Muscle of leg (tissue), 11 donors: ENCODE results near the gene KCNAB1. TPM values are rescaled to one million over a fixed set of nuclear protein-coding genes. Genes with fewer than 3 reads are reported as not detected.
A peak's percentile ranks its signal among the peaks of the same experiment; 100 is the strongest.

Experiments used
- DNase-seq: peaks from one replicate; pipeline ENCODE4 v3.0.0; 2013
- H3K27ac ChIP-seq: one replicate; pipeline ENCODE4 v1.5.1; 2013; ENCODE audit warnings: mild to moderate bottlenecking, low read length, control low read depth
- H3K27me3 ChIP-seq: one replicate; pipeline ENCODE4 v1.6.1; 2013; ENCODE audit warnings: low read length; ENCODE audit not compliant: control insufficient read depth, insufficient read depth
- H3K36me3 ChIP-seq: one replicate; pipeline ENCODE4 v1.6.1; 2013; ENCODE audit warnings: low read length; ENCODE audit not compliant: control insufficient read depth, insufficient read depth
- H3K4me1 ChIP-seq: one replicate; pipeline ENCODE4 v1.6.1; 2013; ENCODE audit warnings: low read length; ENCODE audit not compliant: control insufficient read depth, insufficient read depth
- H3K4me3 ChIP-seq: one replicate; pipeline ENCODE4 v1.5.1; 2013; ENCODE audit warnings: low read length, control low read depth
- H3K9me3 ChIP-seq: replicated peaks from 2 replicates; pipeline ENCODE4 v1.6.1; 2013; ENCODE audit warnings: low read depth, low read length; ENCODE audit not compliant: control insufficient read depth
- WGBS: methylation state at CpG from one replicate; pipeline ENCODE4 v1.1.5; 2013; ENCODE audit warnings: missing lambda C conversion rate; ENCODE audit not compliant: insufficient coverage; 5-methylcytosine and 5-hydroxymethylcytosine counted together
- polyA plus RNA-seq, 8 donors: library from polyadenylated mRNA; unstranded; fragments of 120-200 nt; gene quantifications; one replicate each; pipeline versions ENCODE4 v1.2.1 to v1.2.3, GENCODE V29; 2013; ENCODE audit warnings: inconsistent platforms in 1 of 8, low replicate concordance in 1 of 8; ENCODE audit not compliant: insufficient read length in 8 of 8, insufficient read depth in 1 of 8
- total RNA-seq: library from RNA; stranded (reverse); fragments of 120-200 nt; gene quantifications from one replicate; pipeline ENCODE4 v1.2.4, GENCODE V29; 2013

Gene KCNAB1
- total and polyA plus RNA-seq, 9 donors = 4.3 to 8.4 (median 5.0) TPM

DNA sequence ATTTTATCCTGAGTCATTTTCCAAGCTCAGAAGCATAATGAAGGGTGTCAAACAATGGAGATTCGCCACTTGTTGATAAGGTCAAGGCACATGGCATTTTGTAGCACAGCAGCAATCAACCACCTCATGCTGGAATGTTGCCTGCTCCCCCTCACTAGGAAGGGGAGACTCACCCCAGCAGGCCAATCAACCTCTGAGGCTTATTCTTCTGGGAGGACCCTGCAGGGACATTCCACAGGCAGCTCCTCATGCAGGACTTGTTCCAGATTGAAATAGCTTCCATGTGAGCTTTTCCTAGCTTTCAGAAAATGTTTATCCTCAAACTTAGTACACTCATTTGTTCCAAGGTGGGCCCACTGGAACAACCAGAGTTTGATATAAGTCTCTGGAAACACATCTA is 356.9 kb downstream of the KCNAB1 start:
- Histone ChIP-seq H3K27ac (no peak overlapping the region), H3K4me3 (no peak overlapping the region), H3K27me3 (no peaks in the 10 kb centered on the region), H3K36me3 (no peaks in the 10 kb centered on the region), H3K4me1 (no peaks in the 10 kb centered on the region), H3K9me3 (no peaks in the 10 kb centered on the region)
- DNase-seq = peak; percentile 74
- WGBS = 63% methylated on average over 1 of the region's 1 CpG

DNA sequence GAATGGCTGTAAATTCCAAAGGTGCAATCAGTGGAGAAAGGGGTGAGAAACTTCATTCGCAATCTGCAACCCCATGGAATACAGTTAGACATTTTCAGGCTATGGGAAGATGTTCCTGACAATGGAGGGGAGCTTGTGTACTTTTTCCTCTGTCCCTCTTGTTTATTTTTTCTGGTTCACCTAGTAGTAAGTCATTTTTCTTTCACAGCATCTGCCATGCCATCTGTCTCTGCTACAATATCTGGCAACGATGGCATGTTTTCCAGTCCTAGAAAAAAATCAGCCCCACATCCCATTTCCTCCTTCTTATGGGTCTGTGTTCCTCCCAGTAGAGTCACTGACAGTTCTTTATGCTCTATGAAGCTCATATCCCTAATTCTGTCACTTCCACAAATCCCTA is 358.5 kb downstream of the KCNAB1 start:
- Histone ChIP-seq H3K27me3 (no peaks in the 10 kb centered on the region), H3K27ac (no peak overlapping the region), H3K4me3 (no peak overlapping the region), H3K36me3 (no peaks in the 10 kb centered on the region), H3K9me3 (no peaks in the 10 kb centered on the region), H3K4me1 (no peaks in the 10 kb centered on the region)
- no peak for DNase-seq
- 86% methylated on average over 1 of the region's 2 CpGs for WGBS

DNA sequence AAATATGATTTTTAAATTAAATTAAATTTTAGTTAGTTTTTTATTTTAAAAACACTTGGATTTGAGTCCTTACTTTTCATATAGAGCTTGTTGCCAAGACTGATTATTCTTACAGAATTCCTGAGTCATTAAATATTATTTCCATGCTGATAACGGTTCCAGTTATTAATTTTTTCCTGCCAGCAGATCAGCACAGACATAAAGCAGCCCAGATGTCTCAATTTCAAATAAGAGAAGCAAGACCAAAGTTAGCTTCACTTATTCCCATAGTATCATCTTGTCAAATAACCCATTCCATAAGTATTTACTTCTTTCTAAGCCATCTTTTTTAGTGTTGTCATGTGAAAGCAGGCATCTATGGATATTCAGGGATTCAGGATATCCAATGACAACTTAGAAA is 359.2 kb downstream of the KCNAB1 start:
- Histone ChIP-seq H3K4me1 (peaks cover 3% of the 10 kb centered on the region), H3K9me3 (no peaks in the 10 kb centered on the region), H3K4me3 (no peak overlapping the region), H3K27me3 (no peaks in the 10 kb centered on the region), H3K36me3 (no peaks in the 10 kb centered on the region), H3K27ac (no peak overlapping the region)
- peak; percentile 46 for DNase-seq
- 33% methylated on average over 1 of the region's 1 CpG for WGBS

DNA sequence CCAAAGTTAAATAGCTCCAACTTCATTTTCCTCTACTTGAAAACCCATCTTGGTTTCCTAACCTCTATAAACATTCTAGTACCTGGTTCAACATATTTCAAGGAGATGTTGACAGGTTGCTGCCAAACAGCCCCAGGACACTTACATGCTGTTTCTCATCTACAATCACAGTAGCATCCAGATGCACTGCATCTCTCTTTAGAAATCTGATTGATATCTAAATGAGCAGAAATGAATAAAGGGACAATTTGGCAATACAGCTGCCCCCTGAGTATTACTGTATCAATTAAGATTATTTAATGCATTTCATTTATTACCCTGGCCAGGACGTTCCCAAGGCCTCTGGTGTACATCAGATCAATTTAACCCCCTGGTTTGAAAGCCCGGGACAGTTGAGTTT is 360.6 kb downstream of the KCNAB1 start:
- H3K27ac ChIP-seq = no peak overlapping the region
- no peak for DNase-seq
- no peaks in the 10 kb centered on the region for H3K36me3 ChIP-seq
- no peaks in the 10 kb centered on the region for H3K27me3 ChIP-seq
- no peak overlapping the region for H3K4me3 ChIP-seq
- no CpG with 5 or more reads among the region's 2 CpGs for WGBS
- no peaks in the 10 kb centered on the region for H3K9me3 ChIP-seq
- peaks cover 3% of the 10 kb centered on the region for H3K4me1 ChIP-seq

DNA sequence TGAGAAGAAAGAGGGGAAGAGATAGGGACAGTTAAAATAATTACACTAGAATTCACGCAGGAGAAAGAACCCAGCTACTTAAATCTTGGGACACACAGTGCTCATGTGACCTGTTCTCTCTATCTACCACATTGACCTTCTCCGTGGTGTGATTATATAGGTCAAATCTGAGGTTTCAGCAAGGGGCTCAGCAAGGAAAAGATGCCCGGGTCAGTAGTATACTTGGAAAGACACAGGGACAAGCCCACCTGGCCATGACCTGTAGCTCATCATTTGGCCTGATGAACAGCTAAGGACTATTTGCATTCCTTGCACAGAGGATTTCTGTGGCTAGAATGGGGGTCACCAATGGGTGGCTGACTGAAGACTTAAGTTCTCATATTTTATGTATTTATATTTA is 362.6 kb downstream of the KCNAB1 start:
- Histone ChIP-seq H3K36me3 (no peaks in the 10 kb centered on the region), H3K4me1 (peaks cover 3% of the 10 kb centered on the region), H3K27ac (no peak overlapping the region), H3K27me3 (no peaks in the 10 kb centered on the region), H3K9me3 (no peaks in the 10 kb centered on the region), H3K4me3 (no peak overlapping the region)
- WGBS = 100% methylated on average over 1 of the region's 3 CpGs
- DNase-seq = no peak

DNA sequence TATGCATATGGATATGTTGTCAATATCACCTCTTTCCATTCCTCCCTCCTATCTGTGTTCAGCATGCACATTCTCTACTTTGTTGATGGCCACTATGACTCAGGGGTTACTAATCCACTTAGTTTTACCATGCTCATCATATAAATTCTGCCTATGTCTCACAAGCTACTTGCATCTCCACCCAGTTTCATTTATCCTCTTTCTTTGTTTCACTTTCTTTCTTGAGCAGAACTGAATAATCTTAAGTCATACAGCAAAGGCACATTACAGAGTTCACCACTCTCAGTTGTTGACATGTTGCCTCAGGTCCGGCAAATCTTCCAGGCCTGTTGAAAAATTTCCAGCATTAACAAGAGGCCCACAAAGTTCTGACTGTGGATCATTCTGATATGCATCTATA is 363.0 kb downstream of the KCNAB1 start:
- no peaks in the 10 kb centered on the region for H3K27me3 ChIP-seq
- WGBS = 88% methylated on average over 1 of the region's 1 CpG
- no peaks in the 10 kb centered on the region for H3K9me3 ChIP-seq
- DNase-seq = peak; percentile 38
- H3K4me1 ChIP-seq = peaks cover 3% of the 10 kb centered on the region
- no peaks in the 10 kb centered on the region for H3K36me3 ChIP-seq
- H3K27ac ChIP-seq = no peak overlapping the region
- no peak overlapping the region for H3K4me3 ChIP-seq

DNA sequence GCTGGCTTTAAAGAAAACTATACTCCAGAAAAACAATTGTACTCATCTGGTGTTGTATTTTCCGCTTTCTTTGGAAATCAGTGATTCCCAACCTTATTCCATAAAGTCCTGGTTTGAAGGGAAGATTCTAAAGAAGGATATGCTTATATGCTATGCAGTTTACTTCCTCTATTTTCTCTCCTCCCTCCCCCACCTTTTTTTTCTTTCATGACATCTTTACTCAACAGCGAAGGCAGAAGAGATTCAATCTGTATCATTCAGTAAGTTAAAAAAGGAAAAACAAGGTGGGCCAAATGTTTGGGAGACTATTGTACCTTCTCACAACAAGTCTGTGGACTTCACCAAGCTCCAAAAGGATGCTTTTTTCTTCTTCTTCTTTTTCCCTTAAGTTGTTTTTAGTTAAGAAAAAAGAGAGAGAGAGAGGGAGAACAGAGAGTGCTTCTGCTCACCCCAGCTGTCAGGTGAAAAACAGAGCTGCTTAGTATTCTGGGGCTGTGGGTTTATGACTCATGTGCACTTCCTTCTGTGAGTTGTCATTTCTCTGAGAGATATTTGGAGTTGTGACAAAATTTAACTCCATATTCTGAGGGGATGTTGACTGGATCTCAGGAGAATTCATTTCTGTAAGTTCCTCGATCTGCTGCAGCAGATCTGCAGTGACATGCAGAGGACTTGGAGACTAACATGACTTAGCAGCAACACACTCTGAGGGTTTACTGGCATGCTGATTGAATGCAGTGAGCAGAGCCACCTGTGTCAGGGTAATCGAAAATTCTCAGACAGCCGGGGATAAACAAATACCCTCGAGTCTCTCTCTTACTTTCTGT is 363.8 kb downstream of the KCNAB1 start:
- Histone ChIP-seq H3K27me3 (no peaks in the 10 kb centered on the region), H3K36me3 (no peaks in the 10 kb centered on the region), H3K4me3 (no peak overlapping the region), H3K27ac (no peak overlapping the region), H3K4me1 (peaks cover 3% of the 10 kb centered on the region), H3K9me3 (no peaks in the 10 kb centered on the region)
- no CpG with 5 or more reads among the region's 6 CpGs for WGBS
- peak; percentile 69 for DNase-seq

DNA sequence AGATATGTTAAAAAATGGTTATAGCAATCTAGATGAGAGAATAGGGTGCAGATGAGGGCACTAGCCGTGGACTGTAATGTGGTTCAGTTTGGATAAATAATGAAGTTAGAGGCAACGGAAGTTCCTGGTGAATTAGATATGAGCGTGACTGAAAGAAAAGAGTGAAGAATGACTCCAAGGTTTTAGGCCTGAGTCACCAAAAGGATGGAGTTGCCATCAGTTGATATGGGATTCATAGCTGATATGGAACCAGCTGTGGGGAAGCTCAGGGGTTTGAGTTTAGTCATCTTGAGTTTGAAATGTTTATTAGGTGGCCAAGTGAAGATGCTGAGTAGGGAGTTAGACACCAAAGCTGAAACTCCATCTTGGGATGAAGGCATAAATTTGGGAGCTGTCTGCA is 368.4 kb downstream of the KCNAB1 start:
- Histone ChIP-seq H3K4me1 (peaks cover 3% of the 10 kb centered on the region), H3K9me3 (no peaks in the 10 kb centered on the region), H3K4me3 (no peak overlapping the region), H3K27ac (no peak overlapping the region), H3K27me3 (no peaks in the 10 kb centered on the region), H3K36me3 (no peaks in the 10 kb centered on the region)
- DNase-seq = no peak
- WGBS = 94% methylated on average over 3 of the region's 3 CpGs

DNA sequence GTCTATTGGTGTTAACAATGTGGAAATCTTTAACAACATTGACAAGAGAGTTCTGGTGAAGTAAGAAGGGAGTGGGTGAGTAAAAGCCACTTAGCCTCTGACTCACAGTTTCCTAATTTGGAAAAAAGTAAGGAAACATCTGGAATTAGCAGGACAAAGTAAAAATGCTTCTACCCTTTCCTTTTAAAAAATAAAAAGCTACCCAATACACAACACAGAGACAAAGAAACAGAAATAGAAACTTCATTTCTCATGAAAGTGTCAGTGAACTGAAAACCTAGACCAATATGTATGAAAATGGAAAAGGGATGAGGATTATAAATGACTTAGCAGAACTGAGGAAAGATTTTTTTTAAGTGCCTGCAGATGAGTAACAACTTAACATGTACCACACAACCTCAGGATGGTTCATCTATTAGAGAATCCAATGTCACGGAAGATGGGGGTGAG is 369.1 kb downstream of the KCNAB1 start:
- no CpG with 5 or more reads among the region's 1 CpG for WGBS
- H3K36me3 ChIP-seq = no peaks in the 10 kb centered on the region
- no peak overlapping the region for H3K4me3 ChIP-seq
- H3K4me1 ChIP-seq = peaks cover under 1% of the 10 kb centered on the region
- H3K27ac ChIP-seq = no peak overlapping the region
- peak; percentile 50 for DNase-seq
- no peaks in the 10 kb centered on the region for H3K9me3 ChIP-seq
- no peaks in the 10 kb centered on the region for H3K27me3 ChIP-seq

DNA sequence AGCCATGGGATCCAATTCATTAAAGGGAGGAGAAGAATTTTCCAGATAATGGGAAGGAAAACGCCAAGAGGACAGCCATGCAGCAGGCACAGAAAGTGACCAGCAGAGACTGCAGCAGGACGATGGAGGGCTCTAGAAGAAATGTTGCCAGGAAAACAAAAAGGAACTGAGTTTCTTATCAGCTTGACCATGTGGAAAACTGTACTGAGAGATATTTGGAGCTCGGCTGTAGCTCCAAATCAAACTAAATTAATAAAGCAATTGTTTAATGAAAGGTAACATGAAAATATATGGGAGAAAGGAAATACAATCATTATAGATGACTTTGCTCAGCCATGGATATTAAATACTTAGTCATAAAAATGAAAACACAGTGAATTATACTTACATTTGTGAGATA is 370.8 kb downstream of the KCNAB1 start:
- Histone ChIP-seq H3K27me3 (no peaks in the 10 kb centered on the region), H3K4me3 (no peak overlapping the region), H3K9me3 (no peaks in the 10 kb centered on the region), H3K36me3 (no peaks in the 10 kb centered on the region), H3K27ac (no peak overlapping the region), H3K4me1 (no peaks in the 10 kb centered on the region)
- WGBS = 73% methylated on average over 2 of the region's 3 CpGs
- DNase-seq = no peak
